NCI-H82 treated with DMSO at 0.1 percent for 48 hours (cell line): ENCODE data around the gene LIN52.

Source experiments
- DNase-seq: peaks from one replicate; lab custom pipeline; 2025; ENCODE audit not compliant: unreplicated experiment; lab: John Stamatoyannopoulos, UW

The LIN52 gene

DNA sequence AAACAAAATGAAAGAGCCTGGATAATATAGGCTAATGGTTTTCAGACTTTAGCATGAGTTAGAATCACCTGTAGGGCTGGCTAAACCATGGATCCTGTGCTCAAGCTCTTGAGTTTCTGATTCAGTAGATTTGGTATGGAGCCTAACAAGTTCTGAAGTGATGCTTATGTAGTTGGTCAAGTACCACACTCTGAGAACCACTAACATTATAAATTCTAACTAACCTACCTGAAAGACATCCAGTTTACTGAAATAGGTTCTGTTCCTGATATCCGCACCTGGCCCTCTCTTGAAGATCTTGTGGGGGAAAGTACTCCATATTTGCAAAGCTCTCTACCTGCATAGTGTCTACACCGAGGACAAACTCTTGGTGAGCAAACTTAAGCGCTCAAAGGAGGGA is 95.1 kb downstream of the LIN52 start:
- no peak for DNase-seq

DNA sequence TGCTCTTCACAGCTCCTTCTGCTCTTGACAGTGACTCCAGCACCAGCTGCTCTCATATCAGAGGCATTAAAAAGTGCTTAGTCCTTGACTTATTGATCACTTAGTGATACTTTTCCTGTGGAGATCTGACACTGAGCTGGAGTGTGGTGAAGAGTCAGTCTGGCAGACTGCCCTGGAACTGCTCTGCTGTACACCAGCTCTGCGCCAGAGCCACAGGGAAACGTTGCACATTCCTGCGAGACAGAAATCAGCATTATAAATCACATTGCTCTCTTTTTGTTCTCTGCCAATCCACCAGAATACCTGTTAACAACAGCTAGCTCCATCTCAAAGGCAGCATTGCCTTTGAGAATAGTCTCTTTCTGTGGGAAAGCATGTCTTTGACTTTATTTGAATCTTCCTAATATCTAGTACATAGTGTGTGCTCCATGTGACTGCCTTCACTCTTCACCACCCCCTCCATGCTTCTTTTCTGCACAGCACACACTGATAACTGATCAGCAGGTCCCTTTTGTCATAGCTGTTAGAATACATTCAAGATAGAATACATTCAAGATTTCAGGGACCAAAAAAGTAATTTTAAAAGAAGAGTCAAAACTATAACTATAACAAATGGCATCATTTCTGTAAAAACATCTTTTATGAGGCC is 106.3 kb downstream of the LIN52 start:
- no peak for DNase-seq

DNA sequence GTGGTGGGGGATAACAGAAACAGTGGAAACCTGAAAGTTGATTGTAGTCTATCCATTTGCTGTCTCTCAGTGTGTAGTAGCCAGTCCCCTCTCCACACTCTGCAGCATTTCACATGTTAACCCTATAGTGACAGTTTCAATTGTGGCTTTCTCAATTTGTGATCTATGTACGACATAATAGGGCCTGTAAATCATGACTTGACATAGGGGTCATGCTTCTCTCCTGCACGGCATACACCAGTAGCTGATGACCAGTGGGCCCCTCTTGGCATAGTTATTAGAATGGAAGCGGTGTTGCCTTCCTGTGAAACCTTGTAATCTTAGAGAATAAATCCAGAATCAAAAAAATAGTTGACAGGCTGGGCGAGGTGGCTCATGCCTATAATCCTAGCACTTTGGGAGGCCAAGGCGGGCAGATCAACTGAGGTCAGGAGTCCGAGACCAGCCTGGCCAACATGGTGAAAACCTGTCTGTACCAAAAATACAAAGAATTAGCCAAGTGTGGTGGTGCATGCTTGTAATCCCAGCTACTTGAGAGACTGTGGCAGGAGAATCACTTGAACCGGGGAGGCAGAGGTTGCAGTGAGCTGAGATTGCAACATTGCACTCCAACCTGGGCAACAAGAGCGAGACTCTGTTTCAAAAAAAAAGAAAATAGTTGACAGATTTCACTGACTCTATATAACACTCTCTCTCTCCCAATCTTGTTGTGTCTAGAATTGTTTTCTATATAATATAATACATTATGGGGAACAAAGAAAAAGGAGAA is 109.9 kb downstream of the LIN52 start:
- no peak for DNase-seq

DNA sequence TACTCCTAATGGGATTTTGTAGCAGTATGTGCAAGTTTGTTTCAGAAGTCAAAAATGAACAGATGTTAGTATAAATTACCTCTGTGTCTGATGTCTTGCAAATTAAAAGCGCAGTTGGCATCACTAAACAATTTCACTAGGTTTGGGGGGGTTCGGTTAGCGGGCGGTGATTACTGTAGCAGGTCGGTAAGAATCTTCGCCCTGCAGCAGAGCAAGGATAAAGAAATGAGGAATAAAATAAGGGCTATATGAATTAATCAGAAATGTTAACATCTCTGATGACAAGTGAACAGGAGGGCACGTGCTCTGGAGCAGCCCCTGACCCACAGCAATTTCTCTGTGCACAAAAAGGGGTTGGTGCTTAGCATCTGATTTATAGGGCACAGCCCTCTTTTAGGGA is 110.9 kb downstream of the LIN52 start:
- DNase-seq = no peak

DNA sequence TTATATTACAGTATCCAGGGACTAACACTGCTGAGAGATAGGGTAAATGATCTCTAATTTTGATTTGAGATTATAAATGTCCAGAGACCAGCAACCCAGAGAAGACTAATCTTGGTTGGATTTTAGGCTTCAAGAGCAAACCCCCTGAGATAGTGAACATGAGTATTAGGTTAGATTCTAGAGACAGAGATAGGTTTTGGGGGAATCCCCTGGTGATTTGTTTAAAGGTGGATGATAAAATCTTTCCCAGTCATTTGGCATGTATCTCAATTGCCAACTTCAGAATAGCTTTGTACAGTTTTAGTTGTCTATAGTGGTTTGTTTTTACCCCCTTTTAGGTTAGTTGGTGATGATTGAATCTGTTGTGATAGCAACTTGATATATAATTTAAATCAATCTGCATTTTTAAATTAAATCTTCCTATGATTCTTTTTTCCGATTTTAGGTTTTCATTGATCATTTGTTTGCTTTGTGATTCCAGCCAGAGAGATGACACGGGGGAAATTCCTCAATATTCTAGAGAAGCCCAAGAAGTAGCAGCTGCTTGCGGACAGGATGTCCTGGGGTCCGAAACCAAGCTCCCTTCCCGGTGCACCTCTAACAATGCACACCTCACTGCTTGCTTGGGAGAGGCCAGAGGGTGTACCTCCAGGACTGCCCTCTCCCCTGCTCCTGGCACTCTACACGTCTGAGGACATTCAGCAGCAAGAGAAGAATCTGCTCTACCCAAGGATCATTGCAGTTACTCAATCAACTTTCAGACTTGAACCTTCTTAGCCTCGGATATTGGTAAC is 113.9 kb downstream of the LIN52 start:
- no peak for DNase-seq

DNA sequence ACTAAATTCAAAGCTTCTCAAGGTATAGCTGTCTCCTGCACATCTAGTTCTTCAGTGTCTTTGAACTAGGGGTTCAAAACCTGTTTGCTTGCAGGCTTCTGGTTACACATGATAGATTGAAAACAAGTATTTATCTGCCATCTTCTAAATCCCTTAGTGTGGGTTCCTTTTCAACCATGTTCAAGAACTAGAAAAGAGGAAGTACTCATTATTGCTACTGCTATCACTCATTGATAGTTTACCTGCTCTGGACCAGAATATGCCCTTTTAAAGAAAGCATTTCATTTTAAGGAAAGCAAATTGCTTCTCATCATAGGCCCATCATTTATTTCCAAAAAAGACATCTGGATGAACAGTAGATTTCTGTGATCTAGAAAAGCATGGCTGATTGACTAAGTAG is 117.4 kb downstream of the LIN52 start:
- no peak for DNase-seq

DNA sequence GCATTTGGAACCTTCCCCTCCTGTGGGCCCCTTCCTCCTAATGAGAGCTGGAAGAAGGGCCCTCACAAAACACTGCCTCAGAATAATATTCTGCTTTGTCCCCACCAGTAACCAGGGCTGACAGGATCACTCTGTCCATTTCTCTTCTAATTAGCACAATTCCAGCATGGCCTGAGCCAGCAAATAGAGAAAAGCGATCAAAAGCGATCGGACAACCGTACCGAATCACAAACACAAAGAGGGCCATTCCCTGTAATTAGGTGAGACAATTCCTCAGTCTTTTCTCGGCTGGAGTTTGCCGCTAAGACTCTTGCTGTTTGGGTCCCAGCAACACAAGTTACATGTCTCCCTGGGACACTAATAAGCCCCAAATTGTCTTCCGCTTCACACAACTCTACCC is 118.9 kb downstream of the LIN52 start:
- no peak for DNase-seq

DNA sequence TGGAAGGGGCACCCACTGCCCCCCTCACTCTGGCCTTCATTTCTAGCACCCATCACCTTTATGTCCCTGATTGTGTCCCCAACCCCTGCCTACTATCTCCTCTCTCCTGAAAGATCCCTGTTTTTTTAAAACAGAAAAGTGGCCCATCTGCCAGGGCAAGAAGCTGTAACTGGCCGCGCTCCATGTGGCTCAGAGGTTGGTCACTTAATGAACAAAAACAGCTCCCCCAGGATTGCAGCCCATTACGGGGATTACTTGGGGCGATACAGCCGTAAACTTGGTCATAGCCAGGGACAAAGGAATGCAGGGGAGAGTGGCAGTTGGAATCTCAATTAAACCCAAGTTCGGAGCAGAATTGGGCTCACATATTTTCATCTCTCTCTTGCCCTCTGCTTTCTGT is 119.7 kb downstream of the LIN52 start:
- DNase-seq = no peak

DNA sequence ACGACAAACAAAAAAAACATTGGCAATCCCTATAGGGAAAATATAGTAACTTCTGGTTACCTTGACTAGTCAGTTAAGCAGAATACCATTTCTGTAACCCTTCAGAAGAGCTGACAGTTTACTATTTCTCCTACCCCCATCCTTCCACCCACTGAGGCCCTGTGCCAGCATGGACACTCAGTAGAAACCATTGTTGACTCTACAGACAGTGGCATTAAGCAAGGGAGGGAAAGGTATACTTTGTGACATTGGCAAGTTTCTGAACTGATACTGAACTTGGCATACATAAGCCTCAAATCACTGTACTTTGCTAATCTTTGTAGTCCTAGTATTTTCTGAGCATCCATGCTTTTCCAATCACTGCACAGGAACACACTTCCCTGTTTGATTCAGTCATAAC is 121.1 kb downstream of the LIN52 start:
- no peak for DNase-seq

DNA sequence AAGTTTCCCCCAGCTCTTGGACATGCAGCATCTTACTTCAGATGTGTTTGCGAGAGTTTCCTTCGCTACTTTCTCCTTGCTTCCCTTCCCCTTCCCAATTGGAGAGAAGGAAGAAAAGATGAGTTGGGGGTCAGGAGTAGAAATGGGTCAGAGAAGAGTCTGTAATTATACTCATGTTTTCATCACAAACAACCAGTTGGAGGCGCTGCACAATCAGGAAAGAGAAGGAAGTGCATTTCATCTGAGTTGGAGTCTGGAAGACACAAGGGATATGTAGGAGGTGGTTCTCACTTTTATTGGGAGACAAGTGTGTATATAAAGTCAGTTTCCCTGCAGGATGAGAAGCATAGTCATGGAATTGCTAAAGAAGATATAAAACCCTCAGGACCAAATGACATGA is 123.2 kb downstream of the LIN52 start:
- no peak for DNase-seq

DNA sequence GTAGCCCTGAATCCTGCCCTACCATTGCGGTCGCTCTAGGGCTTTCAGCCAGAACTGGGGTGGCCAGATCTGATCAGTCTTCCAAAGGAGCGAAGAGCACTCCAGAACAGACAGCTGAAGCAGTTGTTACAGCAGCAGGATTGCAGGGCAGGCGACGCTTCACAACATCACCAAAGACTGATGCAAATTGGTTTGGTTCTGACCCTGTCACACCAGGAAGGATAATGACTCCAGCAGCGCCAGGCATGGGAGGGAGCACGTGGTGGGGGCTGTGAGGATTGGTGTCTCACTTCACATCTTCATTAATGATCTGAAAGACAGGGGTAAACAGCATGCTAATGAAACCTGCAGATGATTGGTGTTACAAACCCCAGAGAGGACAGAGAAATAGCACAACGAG is 123.9 kb downstream of the LIN52 start:
- DNase-seq = no peak

DNA sequence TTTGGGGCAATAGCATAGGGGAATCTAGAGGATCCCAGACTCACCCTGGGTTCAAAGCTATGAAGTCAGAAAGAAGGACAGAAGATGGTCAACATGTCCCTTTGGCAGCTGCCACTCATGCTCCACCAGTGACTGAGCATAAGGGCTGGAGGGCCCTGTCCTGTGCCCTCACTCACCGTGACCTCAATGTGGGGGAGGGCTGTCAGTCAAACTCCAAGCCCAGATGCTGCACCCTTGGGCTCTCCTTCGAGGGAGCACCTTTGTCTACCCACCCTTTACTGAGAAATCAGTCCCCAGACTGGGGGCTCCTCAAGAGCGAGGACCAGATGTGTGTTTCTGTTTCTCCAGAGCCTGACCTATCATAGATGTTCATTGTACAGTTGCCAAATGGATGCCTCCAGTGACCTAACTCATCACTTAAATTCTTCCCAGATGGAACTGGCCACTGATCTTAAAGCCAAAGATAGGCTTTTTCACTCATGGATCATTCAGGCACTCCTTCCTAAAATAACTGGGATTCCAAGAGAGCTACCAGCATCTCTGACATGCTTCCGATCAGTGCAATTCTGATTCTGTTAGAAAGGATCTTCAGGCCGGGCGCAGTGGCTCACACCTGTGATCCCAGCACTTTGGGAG is 127.3 kb downstream of the LIN52 start:
- DNase-seq = no peak

DNA sequence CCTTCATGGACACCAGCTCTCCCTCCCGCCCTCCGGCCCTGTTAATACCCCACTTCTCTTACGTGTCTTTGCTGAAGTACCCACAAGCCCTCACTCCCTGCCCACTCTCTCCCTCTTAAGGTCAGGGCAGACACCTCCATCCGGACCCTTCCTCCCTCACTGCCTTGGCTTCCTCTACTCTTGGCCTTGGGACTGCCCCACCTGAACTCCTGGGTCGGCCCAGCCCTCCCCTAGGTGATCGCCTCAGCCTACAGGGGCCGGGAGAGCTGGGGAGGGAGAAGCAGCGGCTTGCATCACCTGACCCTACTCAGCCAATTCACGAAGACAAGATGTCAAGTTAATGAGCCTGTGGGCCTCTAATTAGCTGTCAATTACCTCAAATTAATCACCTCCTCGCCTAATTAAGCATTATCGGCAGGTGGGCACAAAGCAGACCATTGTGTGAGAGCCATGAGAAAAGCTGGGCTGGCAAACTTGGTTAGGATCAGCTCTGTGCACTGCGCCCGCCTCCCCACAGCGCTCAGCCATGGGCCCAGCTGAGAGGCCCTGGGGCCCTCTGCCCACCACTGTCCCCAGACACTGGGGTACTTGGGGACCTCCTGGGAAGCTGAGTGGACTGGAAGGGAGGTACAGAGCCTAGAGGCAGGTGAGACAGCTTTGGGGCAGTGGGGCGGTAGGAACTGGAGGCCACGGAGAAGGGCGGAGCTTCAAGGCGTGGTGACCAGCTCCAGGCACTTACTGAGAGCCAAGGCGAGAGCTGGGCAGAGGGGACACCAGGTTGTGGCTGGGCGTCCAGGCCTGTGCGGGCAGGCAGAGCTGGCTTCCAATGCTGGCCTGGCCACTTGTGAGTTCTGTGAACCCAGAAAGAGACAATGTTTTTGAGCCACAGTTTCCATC is 129.4 kb downstream of the LIN52 start:
- DNase-seq = peak; percentile 33

DNA sequence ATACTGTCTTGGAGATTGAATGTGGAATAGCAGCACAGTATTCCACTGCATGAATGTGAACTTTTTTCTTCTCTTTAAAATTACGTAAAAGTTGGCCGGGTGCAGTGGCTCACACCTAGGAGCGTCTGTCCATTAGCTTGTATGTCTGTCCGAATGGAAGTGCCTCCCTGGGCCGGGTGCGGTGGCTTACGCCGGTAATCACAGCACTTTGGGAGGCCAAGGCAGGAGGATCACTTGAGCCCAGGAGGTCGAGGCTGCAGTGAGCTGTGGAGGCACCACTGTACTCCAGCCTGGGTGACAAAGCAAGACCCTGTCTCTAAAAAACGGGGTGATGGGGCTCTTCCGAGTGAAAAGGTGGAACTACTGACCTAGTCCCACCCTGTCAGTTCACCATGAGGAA is 131.9 kb downstream of the LIN52 start:
- no peak for DNase-seq

DNA sequence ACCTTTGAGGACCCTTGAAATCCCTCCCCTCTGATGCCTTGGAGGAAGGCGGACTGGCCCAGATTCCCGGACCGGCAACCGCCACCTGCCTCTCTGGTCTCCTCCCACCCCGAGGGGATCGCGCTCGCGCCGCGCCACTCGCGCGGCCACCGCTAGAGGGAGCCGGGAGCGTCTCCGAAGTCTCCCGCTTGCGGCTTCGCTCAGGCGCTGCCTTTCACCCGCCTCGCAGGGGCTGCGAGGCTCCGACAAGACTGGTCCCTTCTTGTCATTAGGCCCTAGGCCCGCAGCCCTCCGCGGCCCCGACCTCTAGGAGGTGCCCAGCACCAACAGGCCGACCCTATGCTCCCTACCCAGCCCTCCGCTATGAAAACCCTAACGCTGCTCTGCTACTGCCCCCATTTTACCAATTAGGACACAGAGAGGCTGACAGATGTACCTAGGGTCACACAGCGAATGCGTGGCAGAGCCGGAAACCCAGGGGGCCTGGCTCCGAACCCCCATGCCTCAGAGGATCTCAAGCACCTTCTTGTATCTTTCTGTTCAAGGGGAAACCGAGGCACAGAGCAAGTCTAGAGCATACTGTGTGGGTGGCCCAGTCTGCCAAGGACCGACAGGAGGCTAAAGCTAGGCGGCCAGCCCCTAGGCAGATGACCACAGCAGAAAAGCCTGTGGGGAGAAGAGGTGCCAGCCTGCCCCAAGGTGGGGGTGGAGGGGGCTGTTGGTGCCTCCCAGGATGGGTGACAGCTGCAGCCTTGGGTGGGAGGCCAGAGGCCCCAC is 133.1 kb downstream of the LIN52 start:
- peak; percentile 27 for DNase-seq

DNA sequence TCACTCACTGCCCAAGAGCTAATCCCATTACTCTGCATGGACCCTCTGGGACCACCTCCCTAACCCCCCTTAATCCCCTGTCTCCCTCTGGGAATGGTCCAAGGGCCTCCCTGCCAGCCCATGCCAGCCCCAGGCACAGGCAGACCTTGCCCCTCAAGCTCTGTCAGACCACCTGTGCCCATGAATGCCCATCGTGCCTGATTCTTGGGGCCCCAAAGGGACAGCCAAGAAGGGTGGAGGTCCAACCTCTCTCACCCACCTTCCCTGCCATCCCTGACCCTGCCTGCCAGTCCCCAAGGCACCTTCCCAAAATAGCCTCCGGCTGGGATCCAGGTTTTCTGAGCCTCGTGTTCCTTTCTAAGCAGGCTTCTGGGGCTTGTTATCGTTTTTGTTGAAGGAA is 133.7 kb downstream of the LIN52 start:
- DNase-seq = no peak

DNA sequence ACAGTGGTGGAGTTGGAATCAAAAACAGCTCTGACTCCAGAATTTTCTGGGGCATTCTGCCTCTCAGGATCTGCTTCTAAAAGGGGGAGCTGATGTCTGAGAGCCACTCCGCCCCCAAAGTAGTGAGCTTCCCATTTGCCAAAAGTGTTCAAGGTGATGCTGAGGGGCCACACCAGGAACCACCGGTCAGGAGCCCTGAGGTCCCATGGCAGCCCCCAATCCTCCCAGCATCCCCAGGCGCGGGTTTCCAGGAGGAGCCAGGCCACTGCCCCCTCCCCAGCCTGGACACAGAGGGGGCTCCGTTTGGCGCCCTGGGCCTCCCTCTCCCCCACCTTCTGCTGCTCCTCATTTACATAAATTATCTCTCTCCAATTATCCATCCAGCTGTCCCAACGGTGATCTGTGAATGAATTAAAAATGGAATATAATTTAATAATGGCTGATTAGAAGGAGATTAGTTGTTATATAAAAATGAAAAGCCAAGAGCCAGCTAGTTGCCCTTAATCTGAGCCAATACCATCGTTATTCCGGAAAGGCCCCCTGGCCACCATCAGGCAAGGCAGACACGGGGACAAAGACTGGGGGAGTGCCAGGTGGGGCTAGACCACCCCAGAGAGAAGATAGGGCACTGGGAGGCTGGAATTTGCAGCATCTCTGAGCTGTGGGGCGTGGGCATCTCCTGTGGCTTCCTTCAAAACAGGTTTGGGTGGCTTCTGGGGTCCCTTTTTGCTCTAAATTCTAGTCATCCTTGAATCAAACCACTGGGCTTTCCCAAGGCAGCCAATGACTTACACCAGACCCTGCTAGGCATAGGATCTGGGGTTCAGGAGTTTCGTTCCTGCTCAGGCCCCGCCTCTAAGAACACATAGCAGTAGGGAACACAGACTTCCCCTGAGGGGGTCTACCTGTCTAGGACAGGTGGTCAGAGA is 134.8 kb downstream of the LIN52 start:
- no peak for DNase-seq

DNA sequence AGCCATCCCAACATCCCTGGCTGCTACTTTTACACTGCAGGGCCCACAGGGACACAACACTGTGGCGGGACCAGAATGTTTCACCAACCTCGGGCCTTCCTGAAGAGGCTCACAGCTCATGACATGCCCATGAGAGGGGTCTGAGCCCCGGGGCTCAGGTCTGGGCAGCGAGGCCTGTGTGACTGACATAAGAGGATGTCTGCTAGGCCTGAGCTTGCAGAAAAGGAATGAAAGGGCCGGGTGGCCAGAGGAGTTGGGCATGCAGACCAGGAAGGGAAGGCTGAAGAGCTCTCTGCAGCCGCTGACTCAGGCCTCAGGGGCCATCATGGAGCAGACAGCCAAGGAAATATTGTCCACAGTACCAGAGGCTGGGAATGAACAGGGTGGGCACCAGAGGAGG is 136.2 kb downstream of the LIN52 start:
- DNase-seq = no peak

DNA sequence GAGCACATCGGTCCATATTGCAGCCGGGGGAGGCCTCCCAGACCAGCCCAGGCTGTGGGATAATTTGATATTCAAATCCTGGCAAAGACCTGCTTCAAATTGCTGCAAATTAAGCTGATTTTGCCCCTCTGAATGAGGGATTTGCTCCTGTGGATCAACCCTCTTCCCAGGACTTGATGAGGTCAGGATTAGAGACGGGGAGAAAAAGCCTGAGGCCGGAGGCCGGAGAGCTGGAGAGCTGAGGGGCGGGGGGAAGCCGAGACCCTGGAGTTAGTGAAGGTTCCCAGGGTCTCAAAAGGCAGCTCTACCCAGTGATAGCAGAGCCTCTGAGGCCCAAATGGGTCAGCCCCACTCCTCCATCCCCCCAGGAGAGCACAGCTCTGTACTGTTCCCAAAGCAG is 137.0 kb downstream of the LIN52 start:
- no peak for DNase-seq
